GM19099 (cell line): ENCODE data around the gene GJD2.

ENCODE experiments used
- POLR2A ChIP-seq: IDR thresholded peaks from 3 replicates; pipeline ENCODE4 v1.6.1; 2011; ENCODE audit warnings: low read depth; ENCODE audit not compliant: insufficient read length; ENCODE audit errors: extremely low read depth

Gene GJD2

GRCh38 chr15:34754674-34755418 is at the start of gene GJD2:
Gene GJD2 (minus strand): TSS chr15:34754998. CDS start chr15:34754488, 510 bp downstream.
- no peak for TF ChIP-seq POLR2A

- no peak for TF ChIP-seq POLR2A
Observed at GRCh38 chr15:34804113-34804512, 49.3 kb upstream of the GJD2 start.

GRCh38 chr15:34802803-34803750 is 48.3 kb upstream of the GJD2 start:
- no peak for TF ChIP-seq POLR2A

GRCh38 chr15:34802371-34802770 is 47.6 kb upstream of the GJD2 start:
- no peak for TF ChIP-seq POLR2A

DNA sequence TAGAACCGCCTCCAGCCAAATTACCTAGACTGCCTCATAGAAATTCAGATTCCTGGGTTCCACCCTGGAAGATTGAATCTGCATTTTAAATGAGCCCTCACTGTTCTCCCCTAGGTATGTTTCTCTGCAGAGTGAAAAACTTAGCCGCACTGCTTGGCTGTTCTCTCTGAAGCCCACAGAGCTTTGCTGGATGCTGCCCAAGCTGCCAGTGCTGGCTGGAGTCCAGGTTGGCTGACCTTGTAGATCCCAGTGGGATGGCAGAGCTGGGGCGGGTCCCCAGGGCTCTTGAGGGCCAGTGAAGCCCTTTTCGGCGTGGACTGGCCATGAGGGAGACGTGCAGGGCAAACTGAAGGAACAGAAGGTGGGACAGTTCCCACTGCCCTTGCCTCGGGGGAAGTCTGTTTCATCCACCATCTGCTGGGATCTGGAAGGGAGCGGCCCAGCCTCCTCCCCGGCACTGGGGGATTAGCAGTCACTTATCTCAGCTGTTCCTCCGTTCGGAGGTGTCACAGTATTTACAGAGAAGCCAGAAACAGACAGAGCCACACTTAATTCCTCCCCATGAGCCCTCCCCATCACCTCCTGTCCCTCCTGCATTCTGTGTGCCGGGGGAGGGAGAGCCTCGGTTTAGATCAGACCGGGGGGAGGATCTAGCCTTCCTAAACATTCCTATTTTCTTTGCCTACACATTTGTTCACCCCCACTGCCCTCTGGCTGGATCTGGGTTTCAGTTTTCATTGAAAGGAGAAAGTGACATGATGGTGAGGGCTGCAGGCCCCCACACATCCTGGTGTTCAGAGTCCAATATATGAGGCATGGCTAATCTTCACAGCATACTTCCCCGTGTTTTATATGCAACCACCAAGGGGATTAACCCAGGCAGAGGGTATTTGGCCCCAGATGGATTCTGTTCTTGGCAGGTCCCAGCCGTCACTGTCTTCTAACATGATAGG is 44.6 kb upstream of the GJD2 start:
- no peak for TF ChIP-seq POLR2A

DNA sequence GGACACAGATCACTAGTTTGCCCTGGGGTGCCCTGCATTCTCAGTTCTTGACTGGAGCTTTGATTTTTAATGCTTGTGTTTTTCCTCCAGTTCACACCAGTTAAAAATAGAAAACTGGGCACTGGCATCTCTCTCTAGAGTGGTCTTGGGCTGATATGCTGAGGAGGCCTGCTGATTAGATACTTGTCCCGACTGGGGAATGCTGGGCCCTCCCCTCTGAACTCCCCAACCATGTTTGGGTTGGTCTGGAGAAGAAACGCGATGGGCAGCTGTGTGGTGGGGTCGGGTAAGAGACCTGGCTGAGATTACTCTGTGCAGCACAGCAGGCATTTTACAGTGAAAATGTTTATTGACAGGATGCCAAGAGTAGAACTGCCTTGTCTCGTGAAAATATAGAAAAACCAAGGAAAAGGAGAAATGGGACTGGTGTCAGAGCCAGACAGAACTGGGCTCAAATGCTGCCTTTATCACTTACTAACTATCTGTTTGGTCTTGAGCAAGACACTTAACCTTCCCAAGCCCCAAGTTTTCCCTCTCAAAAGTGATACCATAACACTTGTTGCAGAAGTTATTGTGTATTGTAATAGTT is 42.1 kb upstream of the GJD2 start:
- no peak for TF ChIP-seq POLR2A

DNA sequence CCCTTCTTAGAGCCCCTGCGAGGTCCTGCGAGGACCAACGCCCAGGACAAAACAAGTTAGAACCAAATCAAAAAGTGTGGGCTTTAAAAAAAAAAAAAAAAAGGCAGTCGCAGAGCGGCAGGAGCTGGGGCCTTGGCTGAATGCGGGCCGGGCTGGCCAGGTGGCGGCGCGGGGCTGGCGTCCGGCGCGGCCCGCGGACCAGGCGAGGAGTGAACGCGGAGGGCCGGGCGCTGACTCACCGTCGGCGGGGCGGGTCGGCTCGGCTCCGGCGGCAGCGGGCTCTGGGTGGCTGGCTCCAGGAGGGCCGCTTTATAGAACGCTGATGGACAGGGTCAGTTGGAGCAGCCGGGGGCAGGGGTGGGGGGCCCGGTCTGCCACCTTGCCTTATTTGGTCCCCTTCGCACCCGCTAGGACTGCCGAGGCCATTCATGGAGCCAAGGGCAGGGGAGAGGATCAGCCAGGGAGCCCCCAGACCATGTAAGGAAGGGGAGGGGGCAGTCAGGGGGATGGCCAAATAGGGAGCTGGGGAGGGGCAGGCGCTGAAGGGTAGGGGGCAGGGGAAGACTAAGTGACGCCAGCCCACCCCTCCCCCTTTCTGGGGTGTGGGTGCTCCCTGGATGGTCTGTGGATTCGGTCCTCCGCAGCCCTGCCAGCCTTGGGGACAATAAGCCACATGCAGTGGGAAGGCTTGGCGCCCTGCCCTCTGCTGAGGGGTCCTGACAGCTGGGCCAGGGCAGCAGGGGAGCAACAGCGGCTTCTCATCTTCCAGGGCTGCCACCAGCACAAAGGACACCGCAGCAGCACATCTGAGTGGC is 40.7 kb upstream of the GJD2 start, which contains the start of gene ACTC1:
TSS of gene ACTC1 (minus strand) at position 283 of the 815 bp plus-strand sequence. CDS start 741 bp downstream, outside the sequence.
- no peak for TF ChIP-seq POLR2A

DNA sequence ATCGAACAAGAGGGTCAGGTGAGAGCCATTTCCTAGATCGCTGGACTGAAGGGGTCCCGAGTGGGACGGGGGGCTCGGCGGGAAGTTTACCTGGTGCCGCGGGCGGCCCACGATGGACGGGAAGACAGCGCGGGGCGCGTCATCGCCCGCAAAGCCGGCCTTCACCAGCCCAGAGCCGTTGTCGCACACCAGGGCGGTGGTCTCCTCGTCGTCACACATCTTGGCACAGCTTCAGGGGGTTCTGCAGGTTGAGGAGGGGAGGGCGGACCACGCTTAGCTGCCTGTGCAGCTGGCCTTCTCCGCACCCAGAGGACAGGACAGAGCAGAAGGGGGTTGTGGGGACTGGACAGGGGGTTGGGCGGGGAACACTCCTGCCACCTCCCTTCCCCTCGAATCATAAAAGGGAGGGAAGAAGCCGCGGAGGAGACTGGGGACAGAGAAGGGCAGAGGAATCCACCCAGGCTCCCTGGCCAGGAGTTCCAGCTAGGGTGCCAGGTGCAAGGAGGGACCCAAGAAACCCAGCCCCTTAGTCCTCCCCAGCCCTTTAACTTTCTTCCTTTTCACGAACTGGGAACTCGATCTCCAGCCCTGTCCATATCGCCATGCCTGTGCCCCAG is 39.9 kb upstream of the GJD2 start:
- TF ChIP-seq POLR2A, result no peak

- no peak for TF ChIP-seq POLR2A
Observed at GRCh38 chr15:34793901-34794300, 39.1 kb upstream of the GJD2 start.

GRCh38 chr15:34793071-34793470 is 38.3 kb upstream of the GJD2 start:
- TF ChIP-seq POLR2A, result no peak

DNA sequence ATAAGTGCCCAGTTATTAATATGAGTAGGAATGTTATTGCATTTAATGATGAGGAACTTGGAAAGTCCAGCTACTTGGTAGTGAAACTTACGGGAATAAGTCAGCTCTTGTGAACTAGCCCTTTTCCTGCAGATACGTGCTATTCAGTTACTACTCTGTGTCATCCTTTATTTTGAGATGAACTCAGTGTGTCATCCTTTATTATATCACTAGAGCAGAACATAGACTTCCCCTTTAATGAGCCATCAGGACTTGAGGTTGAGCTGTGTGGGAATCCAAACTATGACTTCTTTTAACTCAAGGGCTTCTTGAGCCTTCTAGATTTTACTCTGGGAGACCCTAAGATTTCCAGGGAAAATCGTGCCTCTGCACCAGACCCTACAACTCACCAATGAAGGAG is 36.9 kb upstream of the GJD2 start:
- TF ChIP-seq POLR2A, result no peak

DNA sequence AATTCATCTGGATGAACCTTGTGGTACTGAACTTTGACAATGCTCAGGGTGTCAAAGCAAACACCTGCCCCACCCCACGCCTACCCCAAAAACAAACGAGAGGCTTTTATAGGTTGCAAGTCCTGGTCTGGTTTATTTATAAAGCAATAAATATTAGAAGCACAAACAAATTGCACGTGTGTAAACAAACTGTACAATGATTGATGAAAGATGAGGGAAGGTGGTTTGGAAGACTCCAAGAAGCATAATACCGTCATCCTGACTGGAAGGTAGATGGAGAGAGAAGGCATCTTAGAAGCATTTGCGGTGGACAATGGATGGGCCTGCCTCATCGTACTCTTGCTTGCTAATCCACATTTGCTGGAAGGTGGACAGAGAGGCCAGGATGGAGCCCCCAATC is 35.3 kb upstream of the GJD2 start:
- TF ChIP-seq POLR2A, result no peak

- no peak for TF ChIP-seq POLR2A
Observed at GRCh38 chr15:34789326-34789725, 34.5 kb upstream of the GJD2 start.
